ENCODE results near the gene BTNL9.
"Not testable (repeated sequence)": the region's sequence is repeated elsewhere in the genome, so short reads cannot be mapped to it uniquely, and the experiment has no call there.

The BTNL9 gene

DNA sequence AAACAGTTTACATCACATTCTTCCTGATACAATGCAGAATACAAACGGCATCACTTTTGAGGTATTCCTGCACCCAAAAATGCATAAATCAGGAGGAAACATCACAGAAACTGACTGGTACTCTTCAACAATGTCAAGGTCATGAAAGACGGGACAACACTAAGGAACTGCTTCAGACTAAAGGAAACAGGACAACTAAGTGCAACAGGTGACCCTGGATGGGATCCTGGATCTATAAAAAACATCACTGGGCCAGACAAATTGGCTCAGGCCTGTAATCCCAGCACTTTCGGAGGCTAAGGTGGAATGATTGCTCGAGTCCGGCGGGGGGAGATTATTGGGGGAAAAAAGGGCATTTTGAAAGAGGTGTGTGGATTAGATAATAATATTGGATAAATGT is 22.6 kb downstream of the BTNL9 start:
- DNase-seq = no peak

- no peak for DNase-seq
These were observed 23.4 kb downstream of the BTNL9 start for GRCh38 chr5:181063514-181063913.

DNA sequence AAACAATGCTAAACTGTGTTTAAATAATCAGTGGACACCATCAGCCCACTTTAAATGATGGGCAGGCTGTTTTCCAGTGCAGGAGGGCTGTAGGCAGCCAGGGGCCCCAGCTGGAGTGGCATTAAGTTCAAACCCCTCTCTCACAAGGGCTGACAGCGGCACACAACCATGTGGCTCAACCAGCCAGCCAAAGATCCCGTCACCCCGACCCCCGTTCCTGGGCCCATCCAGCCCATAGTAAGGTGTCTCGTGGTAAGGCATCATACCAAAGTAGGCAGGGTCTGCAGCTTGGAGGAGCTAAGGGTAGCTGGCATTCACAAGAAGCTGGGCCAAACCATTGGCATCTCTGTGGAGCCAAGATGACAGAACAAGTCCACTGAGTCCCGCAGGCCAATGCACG is 24.9 kb downstream of the BTNL9 start:
- no peak for DNase-seq

DNA sequence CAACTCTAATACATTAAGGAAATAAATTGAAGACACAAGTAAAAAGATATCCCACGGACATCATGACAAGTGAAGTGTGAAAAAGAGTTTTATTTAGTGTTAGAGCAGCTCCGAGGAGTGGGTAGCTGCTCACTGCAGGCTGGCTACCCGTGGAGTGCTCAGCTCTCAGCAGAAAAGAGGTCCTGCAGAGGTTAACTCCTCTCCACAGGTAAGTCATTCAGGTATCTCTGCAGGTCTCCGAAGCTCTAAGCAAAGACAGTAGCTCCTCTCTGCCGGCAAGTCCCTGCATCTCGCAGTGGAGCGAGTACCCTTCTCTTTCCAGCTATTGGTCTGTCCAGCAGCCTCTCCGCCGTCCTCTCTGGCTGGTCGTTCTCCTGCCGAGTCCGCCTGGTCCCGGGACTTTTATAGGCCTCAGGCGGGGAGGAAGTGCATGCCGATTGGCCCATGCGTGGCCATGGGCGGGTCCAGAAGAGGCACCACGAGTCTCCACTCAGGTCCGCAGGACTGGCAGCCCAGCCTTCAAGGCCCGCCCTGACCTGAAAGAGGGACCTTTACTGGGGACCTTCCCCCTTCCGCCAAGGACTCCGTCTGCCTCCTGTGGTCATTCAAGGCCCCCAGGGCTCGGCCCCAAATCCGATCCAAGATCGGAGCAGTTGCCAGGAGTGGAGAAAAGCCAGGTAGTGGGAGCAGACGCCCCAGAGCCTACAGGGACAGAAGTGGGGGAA is 29.9 kb downstream of the BTNL9 start:
- no peak for DNase-seq

- DNase-seq = no peak
These were observed 30.5 kb downstream of the BTNL9 start for GRCh38 chr5:181070523-181070922.

DNA sequence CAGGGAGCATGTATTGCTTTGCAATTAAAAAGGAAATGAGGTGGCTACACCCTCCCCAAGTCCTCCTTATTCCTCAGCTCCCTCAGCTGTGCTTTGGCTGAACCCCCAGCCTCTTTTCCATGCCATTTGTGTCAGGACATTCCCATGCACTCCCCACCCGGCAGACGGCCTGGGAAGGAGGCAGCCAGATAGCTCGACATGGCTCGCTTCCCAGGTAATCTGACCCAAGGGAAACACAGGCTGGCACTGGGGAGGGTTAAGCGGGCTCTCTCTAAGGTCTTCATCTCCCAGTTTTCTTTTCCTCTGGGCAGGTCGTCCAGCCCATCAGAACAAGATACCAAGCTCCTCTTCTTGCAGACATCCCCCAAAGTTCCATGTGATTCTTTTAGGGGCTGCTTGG is 31.2 kb downstream of the BTNL9 start:
- no peak for DNase-seq

DNA sequence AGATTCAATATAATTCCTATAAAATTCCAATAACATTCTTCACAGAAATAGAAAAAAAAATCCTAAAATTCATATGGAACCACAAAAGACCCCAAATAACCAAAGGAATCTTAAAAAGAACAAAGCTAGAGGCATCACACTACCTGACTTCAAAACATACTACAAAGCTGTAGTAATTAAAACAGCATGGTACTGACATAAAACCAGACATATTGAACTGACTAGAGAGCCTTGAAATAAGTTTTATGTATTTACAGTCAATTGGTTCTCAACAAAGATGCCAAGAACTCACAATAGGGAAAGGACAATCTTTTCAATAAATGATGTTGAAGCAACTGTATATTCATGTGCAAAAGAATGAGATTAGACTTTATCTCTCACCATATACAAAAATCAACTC is 36.9 kb downstream of the BTNL9 start:
- DNase-seq = no peak

GRCh38 chr5:181081989-181082388 is 41.9 kb downstream of the BTNL9 start:
- DNase-seq = no peak

- DNase-seq = no peak
These were observed 44.6 kb downstream of the BTNL9 start for GRCh38 chr5:181084621-181085195.

GRCh38 chr5:181086026-181086883 is 46.2 kb downstream of the BTNL9 start:
- DNase-seq = no peak

- DNase-seq = no peak
These were observed 46.8 kb downstream of the BTNL9 start for GRCh38 chr5:181086884-181087205.

GRCh38 chr5:181087309-181087708 is 47.2 kb downstream of the BTNL9 start:
- no peak for DNase-seq

DNA sequence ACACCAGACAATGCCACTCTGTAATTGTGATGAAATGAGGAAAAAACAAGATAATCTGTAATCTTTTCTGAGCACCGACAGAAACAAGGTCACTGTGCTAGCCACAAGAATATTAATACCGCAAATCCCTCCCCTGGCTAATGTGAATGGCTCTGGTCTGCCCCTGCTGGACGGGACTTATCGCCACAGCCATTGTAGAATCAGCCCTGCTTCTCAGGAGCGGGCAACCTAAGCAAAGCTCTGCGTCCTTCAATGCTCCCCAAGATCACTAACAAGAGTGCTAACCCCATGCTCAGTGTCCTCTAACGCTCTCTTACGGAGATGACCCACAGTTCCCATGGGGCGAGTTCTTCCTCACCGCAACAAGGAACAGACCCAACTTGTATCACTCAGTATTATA is 48.2 kb downstream of the BTNL9 start:
- DNase-seq = no peak

- no peak for DNase-seq
These were observed 52.4 kb downstream of the BTNL9 start for GRCh38 chr5:181092428-181092827.

DNA sequence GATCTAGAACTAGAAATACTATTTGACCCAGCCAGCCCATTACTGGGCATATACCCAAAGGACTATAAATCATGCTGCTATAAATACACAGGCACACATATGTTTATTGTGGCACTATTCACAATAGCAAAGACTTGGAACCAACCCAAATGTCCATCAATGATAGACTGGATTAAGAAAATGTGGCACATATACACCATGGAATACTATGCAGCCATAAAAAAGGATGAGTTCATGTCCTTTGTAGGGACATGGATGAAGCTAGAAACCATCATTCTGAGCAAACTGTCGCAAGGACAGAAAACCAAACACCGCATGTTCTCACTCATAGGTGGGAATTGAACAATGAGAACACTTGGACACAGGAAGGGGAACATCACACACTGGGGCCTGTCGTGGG is 55.1 kb downstream of the BTNL9 start:
- not testable (repeated sequence) for DNase-seq

DNA sequence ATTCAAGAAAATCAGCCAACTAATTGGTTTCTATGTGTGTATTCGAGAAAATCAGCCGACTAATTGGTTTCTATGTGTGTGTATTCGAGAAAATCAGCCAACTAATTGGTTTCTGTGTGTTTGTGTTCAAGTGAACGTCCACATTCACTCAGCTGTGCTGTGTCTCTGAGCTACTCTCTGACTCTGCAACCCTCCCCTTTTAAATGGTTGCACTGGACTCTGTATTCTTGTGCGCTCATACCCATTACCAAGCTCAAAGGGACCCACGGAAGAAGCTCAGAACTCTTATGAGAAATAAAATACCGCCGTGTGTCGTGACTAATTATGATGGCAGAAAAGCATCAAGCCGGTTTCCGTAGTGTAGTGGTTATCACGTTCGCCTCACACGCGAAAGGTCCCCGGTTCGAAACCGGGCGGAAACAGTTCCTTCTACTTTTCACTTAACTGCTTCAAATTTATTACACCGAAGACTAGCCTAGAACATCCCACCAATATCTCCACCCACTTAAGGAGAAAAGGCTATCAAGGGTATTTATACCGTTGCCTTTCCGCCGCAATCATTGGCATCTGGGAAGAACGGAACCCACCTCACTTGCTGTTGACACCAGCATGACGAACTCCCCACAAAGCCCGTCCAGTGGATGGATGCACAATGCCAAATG is 56.8 kb downstream of the BTNL9 start:
- not testable (repeated sequence) for DNase-seq

DNA sequence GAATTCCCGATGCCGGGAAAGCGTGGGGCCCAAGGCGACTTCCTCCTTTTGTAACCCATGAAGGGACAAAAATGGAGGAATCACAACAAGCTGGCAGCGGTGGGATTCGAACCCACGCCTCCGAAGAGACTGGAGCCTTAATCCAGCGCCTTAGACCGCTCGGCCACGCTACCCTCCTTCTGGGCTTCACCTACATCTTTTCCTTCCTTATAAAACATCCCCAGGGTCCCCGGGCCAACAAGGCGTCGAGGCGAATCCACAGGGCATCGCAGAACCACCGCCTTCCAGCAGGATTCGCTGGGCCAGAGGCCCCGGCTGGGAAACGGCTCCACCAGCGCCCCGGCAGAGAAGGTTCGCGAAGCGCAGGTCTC is 57.3 kb downstream of the BTNL9 start:
- DNase-seq = not testable (repeated sequence)

- not testable (repeated sequence) for DNase-seq
These were observed 57.9 kb downstream of the BTNL9 start for GRCh38 chr5:181097759-181098491.

DNA sequence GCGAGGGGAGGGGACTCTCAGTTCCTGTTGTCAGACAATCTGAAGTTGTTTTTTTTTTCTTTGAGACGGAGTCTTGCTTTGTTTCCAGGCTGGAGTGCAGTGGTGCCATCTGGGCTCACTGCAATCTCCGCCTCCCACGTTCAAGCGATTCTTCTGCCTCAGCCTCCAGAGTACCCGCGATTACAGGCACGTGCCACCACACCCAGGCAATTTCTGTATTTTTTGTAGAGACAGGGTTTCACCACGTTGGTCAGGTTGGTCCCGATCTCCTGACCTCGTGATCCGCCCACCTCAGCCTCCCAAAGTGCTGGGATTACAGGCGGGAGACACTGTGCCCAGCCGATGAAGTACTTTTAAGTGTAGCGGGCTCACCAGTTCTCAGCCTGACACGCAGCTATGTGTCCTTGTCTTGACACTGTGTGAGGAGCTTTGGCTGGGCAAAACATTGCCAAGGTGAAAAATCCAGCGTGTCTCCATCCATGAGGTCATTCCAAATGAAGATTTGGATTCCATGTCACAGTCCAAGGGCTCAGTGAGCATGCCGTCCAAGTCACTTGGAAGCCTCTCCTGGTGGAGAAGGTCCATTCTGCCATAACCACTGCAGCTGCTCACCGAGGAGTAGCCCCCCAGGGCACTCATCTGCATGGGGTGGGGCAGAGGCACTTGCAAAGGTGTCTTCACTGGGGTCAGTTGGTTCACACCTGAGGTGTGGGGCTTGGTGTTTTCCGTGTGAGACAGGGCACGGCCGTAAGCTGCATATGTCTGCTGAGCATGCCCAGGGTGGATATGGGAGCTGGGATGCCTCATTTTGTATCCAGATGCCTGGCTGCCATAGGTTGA is 58.9 kb downstream of the BTNL9 start:
- no peak for DNase-seq

DNA sequence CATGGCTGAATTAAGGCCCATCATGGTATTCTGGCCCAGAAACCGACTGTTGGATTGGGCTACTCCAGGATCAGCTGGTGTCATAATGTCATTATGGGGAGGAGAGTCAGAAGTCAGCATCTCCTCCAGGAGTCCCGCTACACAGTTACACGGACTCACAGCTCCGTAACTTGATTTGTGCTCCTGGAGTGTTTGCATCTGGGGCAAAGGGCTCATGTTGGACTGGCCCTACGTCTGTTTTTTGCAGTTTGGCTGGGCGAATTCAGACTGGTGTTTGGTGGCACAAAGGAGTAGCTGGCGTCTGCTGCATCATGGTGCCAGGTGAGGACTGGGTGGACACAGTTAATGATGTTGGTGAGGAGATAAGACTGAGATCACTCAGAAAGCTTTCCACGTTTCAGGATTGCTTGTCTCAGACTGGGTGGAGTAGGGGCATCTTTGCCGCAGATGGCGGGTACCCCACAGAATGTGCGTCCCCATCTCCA is 59.6 kb downstream of the BTNL9 start:
- no peak for DNase-seq

- no peak for DNase-seq
These were observed 60.2 kb downstream of the BTNL9 start for GRCh38 chr5:181100121-181100875.
